Smooth muscle cell (in vitro differentiated cells): ENCODE results near the gene SDC1. TPM values are rescaled to one million over a fixed set of nuclear protein-coding genes. Genes with fewer than 3 reads are reported as not detected.

ENCODE experiments used
- DNase-seq: peaks from one replicate; lab custom pipeline; 2025; ENCODE audit not compliant: unreplicated experiment; lab: John Stamatoyannopoulos, UW
- H2AFZ ChIP-seq: fragments of 200-600 bp; sonication (generic); 2 replicates; pipeline ENCODE4 v1.6.0; 2016; ENCODE audit warnings: antibody characterized with exemption, low read depth, mild to moderate bottlenecking
- H3F3A ChIP-seq: fragments of 200-600 bp; sonication (generic); 2 replicates; pipeline ENCODE4 v1.6.0; 2017; ENCODE audit warnings: antibody characterized with exemption, low read depth
- H3K27ac ChIP-seq: fragments of 200-600 bp; sonication (generic); 2 replicates; pipeline ENCODE4 v1.5.1; 2016; ENCODE audit warnings: low read depth, mild to moderate bottlenecking
- H3K27me3 ChIP-seq: fragments of 200-600 bp; sonication (generic); 2 replicates; pipeline ENCODE4 v1.6.1; 2016; ENCODE audit warnings: low read depth, mild to moderate bottlenecking
- H3K36me3 ChIP-seq: fragments of 200-600 bp; sonication (generic); 2 replicates; pipeline ENCODE4 v1.5.1; 2016; ENCODE audit warnings: low read depth
- H3K4me1 ChIP-seq: fragments of 200-600 bp; sonication (generic); 2 replicates; pipeline ENCODE4 v1.5.1; 2016; ENCODE audit warnings: low read depth
- H3K4me2 ChIP-seq: fragments of 200-600 bp; sonication (generic); 2 replicates; pipeline ENCODE4 v1.6.0; 2016; ENCODE audit warnings: mild to moderate bottlenecking
- H3K4me3 ChIP-seq: fragments of 200-600 bp; sonication (generic); 2 replicates; pipeline ENCODE4 v1.5.1; 2016; ENCODE audit warnings: mild to moderate bottlenecking
- H3K79me2 ChIP-seq: fragments of 200-600 bp; sonication (generic); 2 replicates; pipeline ENCODE4 v1.6.0; 2016; ENCODE audit warnings: low read depth, mild to moderate bottlenecking
- H3K9ac ChIP-seq: fragments of 200-600 bp; sonication (generic); 2 replicates; pipeline ENCODE4 v1.6.0; 2016; ENCODE audit warnings: low read depth
- H3K9me3 ChIP-seq: fragments of 200-600 bp; sonication (generic); replicated peaks from 2 replicates; pipeline ENCODE4 v1.5.1; 2016; ENCODE audit warnings: low read depth
- H4K20me1 ChIP-seq: fragments of 200-600 bp; sonication (generic); 2 replicates; pipeline ENCODE4 v1.6.0; 2016; ENCODE audit warnings: low read depth
- WGBS: methylation state at CpG from one replicate; pipeline ENCODE4 v1.1.7; 2016; ENCODE audit warnings: low lambda C conversion rate; 5-methylcytosine and 5-hydroxymethylcytosine counted together
- polyA plus RNA-seq: library from polyadenylated mRNA; unstranded; fragments of >200 nt; fragmentation: Nextera tagmentation; extraction: Ambion mirVana; gene quantifications from 2 replicates; pipeline ENCODE4 v1.2.1, GENCODE V29; 2016
- total RNA-seq: library from RNA; depleted of rRNA; stranded (reverse); fragments of >200 nt; gene quantifications from 2 replicates; pipeline ENCODE4 v1.2.3, GENCODE V29; 2014
- TF ChIP-seq, protein P1 (sequence below): fragments of 200-600 bp; sonication (generic); IDR thresholded peaks from 2 replicates; pipeline ENCODE4 v1.5.1; 2017; ENCODE audit warnings: borderline replicate concordance, mild to moderate bottlenecking, antibody characterized with exemption; ENCODE audit not compliant: insufficient read depth, poor library complexity, severe bottlenecking

Gene SDC1
- total and polyA plus RNA-seq, 2 experiments from 2014 or later: 61.0 to 88.1 TPM

DNA sequence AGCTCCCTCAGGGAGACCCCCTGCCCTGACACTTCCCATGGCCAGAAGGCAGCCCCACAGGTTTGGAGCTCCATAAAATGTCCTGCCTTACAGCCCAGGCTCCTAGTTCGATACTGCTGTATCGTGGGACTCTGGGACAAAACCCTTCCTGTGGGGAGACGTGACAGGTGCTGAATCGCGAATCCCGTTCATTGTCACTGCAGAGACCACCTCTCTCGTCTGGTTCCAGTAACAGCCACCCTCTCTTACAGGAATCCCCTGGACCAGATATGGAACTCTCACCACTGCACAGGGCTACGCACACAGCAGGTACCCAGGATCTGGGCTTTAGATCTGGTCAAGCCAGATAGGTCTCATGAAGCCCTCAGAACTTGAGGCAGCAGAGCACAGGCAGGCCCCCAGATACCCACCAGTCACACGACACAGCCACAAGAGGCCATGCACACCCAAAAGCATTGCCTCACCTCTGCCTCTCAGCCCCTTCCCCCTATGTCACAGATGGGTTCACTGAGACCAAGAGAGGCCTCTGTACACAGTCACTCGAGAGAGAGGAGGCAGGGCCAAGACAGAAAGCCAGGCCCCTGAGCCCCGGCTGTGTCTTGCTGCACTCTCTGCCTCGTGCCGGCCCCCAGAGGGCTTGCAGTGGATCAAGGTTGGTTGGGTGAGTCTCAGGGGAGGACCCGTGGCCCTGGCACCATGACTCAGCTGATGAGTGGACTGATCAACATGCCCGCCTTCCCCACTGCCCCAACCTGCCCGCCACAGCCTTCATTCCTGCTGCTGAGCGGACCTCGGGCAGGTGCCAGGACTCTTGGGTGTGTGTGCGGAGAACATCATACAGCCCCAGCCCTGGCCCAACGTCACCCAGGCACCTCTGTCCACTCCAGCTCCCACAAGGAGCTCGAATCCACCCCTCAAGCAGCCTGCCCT is 7.6 kb downstream of the SDC1 start:
- no peak overlapping the region for H3K4me2 ChIP-seq
- no peak overlapping the region for H3K4me3 ChIP-seq
- peaks cover 25% of the 10 kb centered on the region for H3K4me1 ChIP-seq
- no peaks in the 10 kb centered on the region for H3K27me3 ChIP-seq
- no peaks in the 10 kb centered on the region for H4K20me1 ChIP-seq
- H3F3A ChIP-seq: peaks cover 2% of the 10 kb centered on the region
- no peak for DNase-seq
- no peak overlapping the region for H3K27ac ChIP-seq
- peaks cover 19% of the 10 kb centered on the region for H3K79me2 ChIP-seq
- no peak overlapping the region for H2AFZ ChIP-seq
- WGBS: 88% methylated on average over 19 of the region's 21 CpGs
- no peaks in the 10 kb centered on the region for H3K9me3 ChIP-seq
- TF ChIP-seq, protein P1, sequence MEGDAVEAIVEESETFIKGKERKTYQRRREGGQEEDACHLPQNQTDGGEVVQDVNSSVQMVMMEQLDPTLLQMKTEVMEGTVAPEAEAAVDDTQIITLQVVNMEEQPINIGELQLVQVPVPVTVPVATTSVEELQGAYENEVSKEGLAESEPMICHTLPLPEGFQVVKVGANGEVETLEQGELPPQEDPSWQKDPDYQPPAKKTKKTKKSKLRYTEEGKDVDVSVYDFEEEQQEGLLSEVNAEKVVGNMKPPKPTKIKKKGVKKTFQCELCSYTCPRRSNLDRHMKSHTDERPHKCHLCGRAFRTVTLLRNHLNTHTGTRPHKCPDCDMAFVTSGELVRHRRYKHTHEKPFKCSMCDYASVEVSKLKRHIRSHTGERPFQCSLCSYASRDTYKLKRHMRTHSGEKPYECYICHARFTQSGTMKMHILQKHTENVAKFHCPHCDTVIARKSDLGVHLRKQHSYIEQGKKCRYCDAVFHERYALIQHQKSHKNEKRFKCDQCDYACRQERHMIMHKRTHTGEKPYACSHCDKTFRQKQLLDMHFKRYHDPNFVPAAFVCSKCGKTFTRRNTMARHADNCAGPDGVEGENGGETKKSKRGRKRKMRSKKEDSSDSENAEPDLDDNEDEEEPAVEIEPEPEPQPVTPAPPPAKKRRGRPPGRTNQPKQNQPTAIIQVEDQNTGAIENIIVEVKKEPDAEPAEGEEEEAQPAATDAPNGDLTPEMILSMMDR: no peak
- no peaks in the 10 kb centered on the region for H3K36me3 ChIP-seq
- H3K9ac ChIP-seq: no peak overlapping the region

DNA sequence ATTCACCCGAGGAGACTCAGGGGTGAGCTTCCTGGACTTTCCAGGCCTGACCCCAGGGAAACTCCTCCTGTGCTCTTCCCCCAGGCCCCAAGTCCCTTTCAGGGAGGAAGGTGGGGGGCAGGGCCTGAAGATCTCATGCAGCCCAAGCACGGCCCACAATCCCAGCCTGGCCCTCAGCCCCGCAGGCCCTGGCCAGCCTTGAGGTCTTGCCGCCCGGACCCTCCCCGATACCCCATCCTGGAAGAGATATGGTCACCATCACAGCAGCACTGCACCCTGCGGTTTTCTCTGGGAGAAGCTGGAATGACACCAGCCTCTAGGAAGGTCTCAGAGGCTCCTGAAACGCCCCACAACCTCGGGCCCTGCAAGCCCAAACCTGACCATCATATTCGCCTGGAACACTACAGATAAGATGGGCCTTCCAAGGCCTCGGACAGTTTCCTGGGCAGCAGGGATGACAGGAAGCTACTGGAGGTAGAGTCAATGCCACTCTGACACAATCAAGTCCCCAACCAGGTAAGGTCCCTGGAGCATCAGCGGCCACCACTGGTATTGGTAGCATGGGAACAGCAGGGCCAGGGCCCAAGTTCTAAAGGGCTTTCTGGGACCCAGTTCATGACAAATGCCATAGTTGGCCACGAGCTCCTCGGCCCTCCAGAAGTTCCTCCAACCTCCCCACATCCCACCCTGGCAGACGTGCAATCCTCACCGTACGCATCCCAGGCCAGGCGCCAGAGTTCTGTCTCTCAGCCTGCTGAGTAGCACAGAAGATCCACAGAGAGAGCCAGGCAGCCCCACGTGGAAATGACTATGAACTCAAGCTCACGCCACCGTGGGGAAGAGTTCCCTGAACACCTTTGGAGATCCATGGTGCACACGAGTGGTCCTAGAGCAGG is 8.6 kb downstream of the SDC1 start:
- no peaks in the 10 kb centered on the region for H3K9me3 ChIP-seq
- H3K27ac ChIP-seq: no peak overlapping the region
- no peaks in the 10 kb centered on the region for H3K36me3 ChIP-seq
- H3K79me2 ChIP-seq: peaks cover 19% of the 10 kb centered on the region
- no peaks in the 10 kb centered on the region for H4K20me1 ChIP-seq
- 95% methylated on average over 21 of the region's 22 CpGs for WGBS
- H3K4me2 ChIP-seq: no peak overlapping the region
- peaks cover 19% of the 10 kb centered on the region for H3K4me1 ChIP-seq
- H3K9ac ChIP-seq: no peak overlapping the region
- no peaks in the 10 kb centered on the region for H3K27me3 ChIP-seq
- no peaks in the 10 kb centered on the region for H3F3A ChIP-seq
- no peak overlapping the region for H3K4me3 ChIP-seq
- H2AFZ ChIP-seq: no peak overlapping the region
- TF ChIP-seq, protein P1: no peak
- no peak for DNase-seq

DNA sequence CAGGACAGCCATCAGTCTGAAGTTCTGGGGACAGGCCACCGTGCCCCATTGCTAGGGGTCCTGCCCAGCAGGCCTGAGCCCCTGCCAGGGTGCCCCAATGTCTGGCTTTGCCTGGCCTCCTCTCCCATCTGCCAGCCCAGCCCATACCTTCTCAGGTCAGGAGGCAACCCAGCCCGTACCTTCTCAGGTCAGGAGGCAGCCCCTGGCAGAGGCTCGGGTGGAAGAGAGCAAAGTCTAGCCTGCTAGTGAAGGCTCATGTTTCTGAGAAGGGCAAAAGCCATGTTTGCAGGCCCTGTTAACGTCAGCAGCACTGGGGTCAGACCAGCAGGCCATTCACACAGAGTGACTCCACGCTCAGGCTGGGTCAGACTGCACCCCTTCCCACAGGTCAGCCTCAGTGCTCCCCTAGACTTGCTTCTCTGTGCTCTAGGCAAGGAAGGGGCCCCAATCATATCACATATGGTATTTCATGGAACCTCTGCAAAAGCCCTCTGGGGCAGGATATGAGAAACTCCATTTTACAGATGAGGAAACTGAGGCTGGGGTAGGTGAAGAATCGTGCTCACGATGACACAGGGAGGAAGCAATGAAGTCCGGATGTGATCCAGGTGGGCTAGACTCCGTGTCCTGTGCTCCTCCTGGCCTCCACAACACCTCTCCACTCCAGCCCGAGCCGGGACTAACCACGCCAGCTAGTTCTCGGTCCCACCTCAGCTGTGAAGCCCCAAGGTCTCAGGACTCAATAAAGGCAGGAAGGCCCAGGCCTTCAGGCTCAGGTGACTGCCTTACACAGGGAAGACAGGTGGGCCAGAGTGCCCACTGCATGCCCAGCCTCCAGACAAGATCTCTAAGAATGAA is 9.5 kb downstream of the SDC1 start:
- Histone ChIP-seq H4K20me1 (no peaks in the 10 kb centered on the region), H3K36me3 (no peaks in the 10 kb centered on the region), H3F3A (no peaks in the 10 kb centered on the region), H3K9me3 (no peaks in the 10 kb centered on the region), H3K27ac (no peak overlapping the region), H3K4me3 (no peak overlapping the region), H3K9ac (no peak overlapping the region), H3K4me1 (peaks cover 15% of the 10 kb centered on the region), H3K4me2 (no peak overlapping the region), H2AFZ (no peak overlapping the region), H3K79me2 (peaks cover 17% of the 10 kb centered on the region), H3K27me3 (no peaks in the 10 kb centered on the region)
- TF ChIP-seq, protein P1: no peak
- DNase-seq: no peak
- WGBS: 98% methylated on average over 13 of the region's 13 CpGs
